OCI-LY3 (cell line): Measurements from ENCODE around the gene FBXO38.

Experiments used
- H2AFZ ChIP-seq: fragments of 200-600, 300-600 bp; shearing (Covaris generic); 2 replicates; pipeline ENCODE4 v1.6.0; 2014; ENCODE audit warnings: antibody characterized with exemption, low read depth, low read length
- H3K27ac ChIP-seq: fragments of 200-600, 300-600 bp; sonication (generic); 2 replicates; pipeline ENCODE4 v1.5.1; 2014; ENCODE audit warnings: mild to moderate bottlenecking, low read length, moderate library complexity, mixed read lengths
- H3K27me3 ChIP-seq: fragments of 200-600, 300-600 bp; sonication (generic); 2 replicates; pipeline ENCODE4 v1.6.1; 2014; ENCODE audit warnings: low read depth, low read length, mixed read lengths
- H3K36me3 ChIP-seq: fragments of 200-600, 300-600 bp; sonication (generic); replicated peaks from 2 replicates; pipeline ENCODE3; 2014; ENCODE audit warnings: low read depth, low read length, mixed read lengths
- H3K4me1 ChIP-seq: fragments of 300-600, 200-600 bp; sonication (generic); 2 replicates; pipeline ENCODE4 v1.6.1; 2014; ENCODE audit warnings: low read length, mixed read lengths
- H3K4me2 ChIP-seq: fragments of 200-600, 300-600 bp; sonication (generic); 2 replicates; pipeline ENCODE4 v1.6.1; 2014; ENCODE audit warnings: low read length, mixed read lengths
- H3K4me3 ChIP-seq: fragments of 300-600, 200-600 bp; sonication (generic); 2 replicates; pipeline ENCODE4 v1.5.1; 2014; ENCODE audit warnings: antibody characterized with exemption, mild to moderate bottlenecking, low read length, moderate library complexity
- H3K79me2 ChIP-seq: fragments of 300-600, 200-600 bp; shearing (Covaris generic); 2 replicates; pipeline ENCODE4 v1.6.1; 2014; ENCODE audit warnings: mild to moderate bottlenecking, low read length, mixed read lengths
- H3K9ac ChIP-seq: fragments of 300-600, 200-600 bp; shearing (Covaris generic); 2 replicates; pipeline ENCODE4 v1.6.0; 2014; ENCODE audit warnings: mild to moderate bottlenecking, low read length, moderate library complexity
- H3K9me3 ChIP-seq: fragments of 200-600, 300-600 bp; shearing (Covaris generic); 2 replicates; pipeline ENCODE4 v1.6.1; 2014; ENCODE audit warnings: low read length, mixed read lengths; ENCODE audit not compliant: insufficient read depth
- H4K20me1 ChIP-seq: fragments of 200-600, 300-600 bp; sonication (generic); 2 replicates; pipeline ENCODE4 v1.6.1; 2016; ENCODE audit warnings: low read length, mixed read lengths; ENCODE audit not compliant: insufficient read depth
- EZH2phosphoT487 ChIP-seq: fragments of 200-600 bp; shearing (Covaris generic); IDR thresholded peaks from 2 replicates; pipeline ENCODE4 v1.6.1; 2018; ENCODE audit warnings: antibody characterized with exemption, mixed run types, low read depth
- TF ChIP-seq, protein P1 (sequence below): fragments of 200-600, 300-600 bp; sonication (generic); IDR thresholded peaks from 2 replicates; pipeline ENCODE4 v1.5.1; 2014; ENCODE audit warnings: antibody characterized with exemption, low read length, low read depth

The FBXO38 gene

DNA sequence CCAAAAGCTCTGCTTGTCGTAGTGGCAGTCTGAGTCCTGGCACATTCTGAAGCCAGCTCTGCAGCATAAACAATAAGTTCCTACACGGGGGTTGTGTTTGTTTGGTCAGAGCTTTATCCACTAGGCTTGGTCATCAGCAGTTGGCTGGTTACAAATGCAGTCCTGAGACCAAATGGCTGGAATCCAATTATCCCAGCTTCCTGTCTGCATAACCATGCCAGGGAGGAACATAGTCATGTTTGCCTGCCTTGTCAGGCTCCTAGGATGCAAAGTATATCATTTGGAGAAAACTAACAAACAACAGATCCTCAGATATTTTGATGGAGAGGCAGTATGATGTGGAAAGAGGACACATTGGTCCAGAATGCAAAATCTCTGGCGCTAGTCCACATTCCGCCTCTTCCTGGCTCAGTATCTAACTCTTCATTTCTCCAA, 85.8 kb downstream of the FBXO38 start:
- Histone ChIP-seq H3K27ac (no peak overlapping the region), H3K36me3 (no peaks in the 10 kb centered on the region), H3K9me3 (no peaks in the 10 kb centered on the region), H3K4me1 (no peaks in the 10 kb centered on the region), H3K4me2 (no peak overlapping the region), H3K4me3 (no peak overlapping the region), H4K20me1 (no peaks in the 10 kb centered on the region), H3K27me3 (no peaks in the 10 kb centered on the region), H2AFZ (no peak overlapping the region), H3K79me2 (no peaks in the 10 kb centered on the region), H3K9ac (no peak overlapping the region)
- TF ChIP-seq EZH2phosphoT487: no peak
- TF ChIP-seq, protein P1, sequence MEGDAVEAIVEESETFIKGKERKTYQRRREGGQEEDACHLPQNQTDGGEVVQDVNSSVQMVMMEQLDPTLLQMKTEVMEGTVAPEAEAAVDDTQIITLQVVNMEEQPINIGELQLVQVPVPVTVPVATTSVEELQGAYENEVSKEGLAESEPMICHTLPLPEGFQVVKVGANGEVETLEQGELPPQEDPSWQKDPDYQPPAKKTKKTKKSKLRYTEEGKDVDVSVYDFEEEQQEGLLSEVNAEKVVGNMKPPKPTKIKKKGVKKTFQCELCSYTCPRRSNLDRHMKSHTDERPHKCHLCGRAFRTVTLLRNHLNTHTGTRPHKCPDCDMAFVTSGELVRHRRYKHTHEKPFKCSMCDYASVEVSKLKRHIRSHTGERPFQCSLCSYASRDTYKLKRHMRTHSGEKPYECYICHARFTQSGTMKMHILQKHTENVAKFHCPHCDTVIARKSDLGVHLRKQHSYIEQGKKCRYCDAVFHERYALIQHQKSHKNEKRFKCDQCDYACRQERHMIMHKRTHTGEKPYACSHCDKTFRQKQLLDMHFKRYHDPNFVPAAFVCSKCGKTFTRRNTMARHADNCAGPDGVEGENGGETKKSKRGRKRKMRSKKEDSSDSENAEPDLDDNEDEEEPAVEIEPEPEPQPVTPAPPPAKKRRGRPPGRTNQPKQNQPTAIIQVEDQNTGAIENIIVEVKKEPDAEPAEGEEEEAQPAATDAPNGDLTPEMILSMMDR: no peak

DNA sequence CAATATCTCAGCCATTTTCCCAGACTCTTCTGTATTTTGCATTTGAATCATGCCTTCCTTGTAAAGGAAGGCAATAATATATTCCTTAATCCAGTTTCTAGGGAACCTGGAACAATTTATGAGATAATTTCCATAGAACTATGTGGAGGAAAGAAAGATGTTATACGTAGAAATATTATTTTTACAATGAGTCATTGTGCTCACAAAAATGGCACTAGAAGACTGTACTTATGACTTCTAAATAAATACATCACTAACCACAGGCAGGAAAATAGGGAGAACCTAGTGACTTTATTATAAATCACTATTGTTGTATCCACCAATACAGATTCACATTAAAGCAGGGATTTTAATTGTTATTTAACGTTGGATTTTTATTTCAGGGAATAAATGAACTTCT, 87.6 kb downstream of the FBXO38 start:
- no peak for TF ChIP-seq EZH2phosphoT487
- TF ChIP-seq, protein P1: no peak
- Histone ChIP-seq H3K27ac (no peak overlapping the region), H3K4me1 (no peaks in the 10 kb centered on the region), H2AFZ (no peak overlapping the region), H4K20me1 (no peaks in the 10 kb centered on the region), H3K79me2 (no peaks in the 10 kb centered on the region), H3K27me3 (no peaks in the 10 kb centered on the region), H3K9me3 (no peaks in the 10 kb centered on the region), H3K36me3 (no peaks in the 10 kb centered on the region), H3K4me3 (no peak overlapping the region), H3K9ac (no peak overlapping the region), H3K4me2 (no peak overlapping the region)

- H3K27ac ChIP-seq: no peak overlapping the region
- no peak overlapping the region for H2AFZ ChIP-seq
- H3K36me3 ChIP-seq: no peaks in the 10 kb centered on the region
- H4K20me1 ChIP-seq: no peaks in the 10 kb centered on the region
- no peak overlapping the region for H3K4me2 ChIP-seq
- no peaks in the 10 kb centered on the region for H3K79me2 ChIP-seq
- no peaks in the 10 kb centered on the region for H3K4me1 ChIP-seq
- H3K9ac ChIP-seq: no peak overlapping the region
- TF ChIP-seq EZH2phosphoT487: no peak
- TF ChIP-seq, protein P1: no peak
- no peaks in the 10 kb centered on the region for H3K27me3 ChIP-seq
- no peak overlapping the region for H3K4me3 ChIP-seq
- no peaks in the 10 kb centered on the region for H3K9me3 ChIP-seq
Observed at GRCh38 chr5:148474025-148474511, 90.3 kb downstream of the FBXO38 start.

- no peaks in the 10 kb centered on the region for H4K20me1 ChIP-seq
- no peaks in the 10 kb centered on the region for H3K9me3 ChIP-seq
- H3K4me1 ChIP-seq: no peaks in the 10 kb centered on the region
- no peak overlapping the region for H3K27ac ChIP-seq
- no peak overlapping the region for H3K9ac ChIP-seq
- no peaks in the 10 kb centered on the region for H3K79me2 ChIP-seq
- H2AFZ ChIP-seq: no peak overlapping the region
- TF ChIP-seq, protein P1: no peak
- TF ChIP-seq EZH2phosphoT487: no peak
- H3K4me2 ChIP-seq: no peak overlapping the region
- H3K27me3 ChIP-seq: no peaks in the 10 kb centered on the region
- H3K4me3 ChIP-seq: no peak overlapping the region
- no peaks in the 10 kb centered on the region for H3K36me3 ChIP-seq
Observed at GRCh38 chr5:148476302-148476701, 92.5 kb downstream of the FBXO38 start.
